HCEC 1CT (cell line): ENCODE results near the gene CD300LD.
"Not testable (repeated sequence)": the region's sequence is repeated elsewhere in the genome, so short reads cannot be mapped to it uniquely, and the experiment has no call there.

ENCODE experiments used
- DNase-seq: peaks from one replicate; pipeline ENCODE4 v3.0.0-alpha.2; 2017

CD300LD gene

GRCh38 chr17:74569020-74570003 is 22.8 kb downstream of the CD300LD start:
- peak; percentile 30 for DNase-seq

- no peak for DNase-seq
Observed at GRCh38 chr17:74568106-74568873, 23.8 kb downstream of the CD300LD start.

DNA sequence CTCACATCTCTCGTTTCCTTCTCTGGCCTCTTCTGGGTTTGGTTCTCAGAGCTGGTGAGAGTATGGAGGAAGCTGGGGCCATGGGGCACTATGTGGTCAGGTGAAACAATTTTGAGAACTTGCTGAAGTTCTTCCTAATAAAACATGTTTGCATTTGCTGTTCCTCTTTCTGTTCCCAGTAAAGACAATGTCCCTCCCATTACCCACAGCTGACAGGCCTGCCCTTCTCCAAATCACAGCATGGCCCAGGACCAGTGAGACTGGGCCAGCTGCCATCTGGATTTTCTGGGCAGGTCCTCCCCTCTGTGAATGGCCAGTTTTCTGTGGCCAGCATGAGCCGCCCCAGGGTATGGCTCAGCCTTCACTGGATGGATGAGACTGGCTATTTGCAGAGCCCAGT is 24.7 kb downstream of the CD300LD start, which contains the start of gene CD300H:
TSS of gene CD300H (minus strand) at position 113 of the 400 bp plus-strand sequence.
- no peak for DNase-seq

DNA sequence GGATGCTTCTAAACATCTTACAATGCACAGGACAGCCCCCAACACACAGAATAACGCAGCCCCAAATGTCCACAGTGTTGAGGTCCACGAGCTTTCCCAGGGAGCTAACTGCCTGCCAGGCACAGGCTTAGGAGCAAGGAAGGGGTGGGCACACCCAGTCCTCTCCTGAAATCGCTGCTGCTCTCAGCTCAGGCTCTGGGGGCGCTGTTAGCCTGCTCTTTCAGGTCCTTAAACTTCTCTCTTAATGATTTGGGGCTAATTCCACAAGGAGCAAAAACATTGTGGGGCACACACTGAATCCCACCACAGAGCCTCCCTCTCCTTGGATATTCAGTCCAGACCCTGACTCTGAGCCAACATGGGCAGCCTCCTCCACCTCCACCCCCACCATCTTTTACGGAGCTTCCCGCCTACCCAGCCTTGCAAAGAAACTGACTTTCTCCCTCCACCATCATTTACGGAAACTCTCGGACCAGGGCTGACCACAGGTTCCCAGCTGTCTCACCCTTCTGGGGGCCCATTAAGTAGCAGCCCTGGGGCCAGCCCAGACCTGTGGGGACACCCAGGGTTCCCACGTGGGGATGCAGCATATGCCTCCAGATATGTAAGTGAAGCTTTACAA is 25.8 kb downstream of the CD300LD start:
- DNase-seq, result no peak

- DNase-seq, result no peak
Observed at GRCh38 chr17:74565126-74565525, 27.0 kb downstream of the CD300LD start.

GRCh38 chr17:74563358-74563757 is 28.7 kb downstream of the CD300LD start:
- no peak for DNase-seq

- DNase-seq, result no peak
Observed at GRCh38 chr17:74561586-74561985, 30.5 kb downstream of the CD300LD start.

- DNase-seq, result no peak
Observed at GRCh38 chr17:74558882-74559519, 33.1 kb downstream of the CD300LD start.

DNA sequence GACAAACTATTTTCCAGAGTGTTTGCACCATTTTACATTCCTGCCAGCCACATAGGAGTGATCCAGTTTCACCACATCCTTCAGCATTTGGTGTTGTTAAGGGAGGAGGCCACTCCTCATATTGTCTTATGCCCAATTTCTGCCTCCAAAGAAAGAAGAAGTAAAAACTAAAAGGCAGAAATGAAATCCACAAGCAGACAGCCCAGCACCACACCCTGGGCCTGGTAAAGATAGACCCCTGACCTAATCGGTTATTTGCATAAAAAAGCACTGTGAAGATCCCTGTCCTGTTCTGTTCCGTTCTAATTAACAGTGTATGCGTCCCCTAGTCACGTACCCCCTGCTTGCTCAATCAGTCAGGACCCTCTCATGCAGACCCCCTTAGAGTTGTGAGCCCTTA is 33.7 kb downstream of the CD300LD start:
- DNase-seq, result not testable (repeated sequence)

GRCh38 chr17:74555427-74555940 is 36.6 kb downstream of the CD300LD start:
- DNase-seq, result no peak

- no peak for DNase-seq
Observed at GRCh38 chr17:74554909-74555308, 37.2 kb downstream of the CD300LD start.

GRCh38 chr17:74552037-74552436 is 40.0 kb downstream of the CD300LD start:
- no peak for DNase-seq

DNA sequence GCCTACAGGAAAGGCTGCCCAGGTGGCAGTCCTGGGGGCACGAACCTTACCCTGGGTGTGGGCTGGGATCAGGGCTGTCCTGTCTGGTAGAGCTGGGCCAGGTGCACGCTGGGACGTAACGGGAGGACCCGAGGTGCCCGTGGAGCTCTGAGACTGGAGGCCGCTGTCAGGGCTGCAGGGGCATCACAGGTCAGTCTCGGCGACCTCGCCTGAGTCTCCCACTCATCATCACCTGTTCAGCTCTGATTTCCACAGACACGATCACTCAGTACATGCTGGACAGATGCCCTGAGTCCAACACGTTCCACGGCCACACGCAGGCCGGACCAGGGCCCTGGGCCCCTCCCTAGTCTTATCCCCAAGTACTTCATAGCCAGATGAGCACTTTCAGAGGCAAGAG is 41.5 kb downstream of the CD300LD start:
- DNase-seq, result no peak

DNA sequence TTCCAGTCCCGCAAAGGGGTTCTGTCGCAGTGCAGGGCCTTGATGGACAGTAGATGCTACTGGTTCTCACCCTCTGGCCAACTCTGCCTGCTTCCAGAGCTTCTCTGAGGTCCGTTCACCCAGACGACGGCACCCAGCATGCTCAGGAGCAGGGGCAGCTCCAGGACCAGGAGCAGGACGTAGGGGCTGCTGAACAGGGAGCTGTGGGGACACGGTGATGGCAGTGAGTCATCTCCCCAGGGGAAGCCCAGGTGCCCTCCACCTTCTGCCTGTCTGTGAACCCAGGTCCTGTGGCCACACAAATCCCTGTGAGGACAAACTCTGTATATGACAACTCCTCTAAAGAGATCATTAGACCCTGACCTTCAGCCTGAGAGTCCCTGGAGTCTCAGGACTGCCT is 42.7 kb downstream of the CD300LD start:
- DNase-seq, result no peak

DNA sequence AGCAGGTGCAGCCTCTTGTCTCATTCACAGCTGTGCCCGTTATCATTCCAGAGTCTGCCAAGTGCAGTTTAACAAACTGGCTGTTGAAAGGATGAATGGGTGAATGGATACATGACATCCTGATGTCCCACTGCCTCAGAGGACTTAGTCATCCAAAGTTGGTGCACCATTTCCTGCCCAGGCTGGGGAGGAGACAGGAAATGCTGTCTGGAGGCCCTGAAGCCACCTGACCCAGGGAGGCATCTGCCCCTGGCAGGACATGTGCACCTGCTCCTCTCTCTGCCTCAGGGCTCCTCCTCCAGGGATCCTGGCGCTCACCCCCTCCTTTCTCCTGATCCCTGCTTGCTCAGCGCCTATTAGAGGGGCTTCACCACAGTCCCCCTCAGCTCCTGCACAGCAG is 44.3 kb downstream of the CD300LD start:
- DNase-seq, result no peak

- no peak for DNase-seq
Observed at GRCh38 chr17:74547264-74547663, 44.8 kb downstream of the CD300LD start.

DNA sequence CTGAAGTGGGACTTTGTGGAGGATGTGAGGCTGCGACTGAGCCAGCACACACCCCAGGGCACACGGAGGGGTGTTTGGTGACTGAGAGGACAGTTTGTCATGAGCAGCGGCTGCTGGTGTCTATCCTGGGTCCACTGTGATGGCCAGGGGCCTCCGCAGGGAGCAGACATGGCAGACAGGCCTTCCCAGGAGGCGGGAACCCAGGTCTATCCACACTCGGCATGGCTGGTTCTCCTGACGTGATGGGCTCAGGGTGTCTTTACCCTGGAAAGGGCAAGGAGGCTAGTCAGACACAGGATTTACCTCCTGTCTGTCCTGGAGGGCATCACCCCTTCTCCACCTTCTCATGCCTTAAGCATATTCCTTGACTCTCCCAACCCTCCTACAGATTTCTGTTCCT is 45.5 kb downstream of the CD300LD start:
- no peak for DNase-seq

DNA sequence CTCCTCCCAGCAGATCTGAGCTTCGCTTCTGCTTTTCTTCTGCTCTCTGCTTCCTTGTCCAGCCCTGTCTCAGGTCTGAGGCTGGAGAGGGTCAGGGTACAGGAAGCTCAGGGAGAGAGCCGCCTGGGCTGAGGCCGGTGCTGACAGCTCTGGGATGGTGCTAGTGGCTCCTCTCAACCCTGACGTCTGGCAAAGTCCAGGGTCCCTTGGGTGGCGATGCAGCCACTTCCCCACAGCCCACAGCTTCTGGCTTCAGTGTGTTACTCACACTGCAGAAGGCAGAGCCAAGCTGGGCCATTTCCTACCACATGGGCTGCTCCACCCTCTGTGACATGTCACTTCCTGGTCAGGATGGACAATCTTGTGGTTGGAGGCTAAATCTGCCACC is 46.2 kb downstream of the CD300LD start, which contains the start of gene CD300C:
TSS of gene CD300C (minus strand) at position 273 of the 388 bp plus-strand sequence. CDS start 333 bp downstream, outside the sequence.
- DNase-seq, result no peak

GRCh38 chr17:74544991-74545842 is 46.9 kb downstream of the CD300LD start:
- DNase-seq, result no peak

DNA sequence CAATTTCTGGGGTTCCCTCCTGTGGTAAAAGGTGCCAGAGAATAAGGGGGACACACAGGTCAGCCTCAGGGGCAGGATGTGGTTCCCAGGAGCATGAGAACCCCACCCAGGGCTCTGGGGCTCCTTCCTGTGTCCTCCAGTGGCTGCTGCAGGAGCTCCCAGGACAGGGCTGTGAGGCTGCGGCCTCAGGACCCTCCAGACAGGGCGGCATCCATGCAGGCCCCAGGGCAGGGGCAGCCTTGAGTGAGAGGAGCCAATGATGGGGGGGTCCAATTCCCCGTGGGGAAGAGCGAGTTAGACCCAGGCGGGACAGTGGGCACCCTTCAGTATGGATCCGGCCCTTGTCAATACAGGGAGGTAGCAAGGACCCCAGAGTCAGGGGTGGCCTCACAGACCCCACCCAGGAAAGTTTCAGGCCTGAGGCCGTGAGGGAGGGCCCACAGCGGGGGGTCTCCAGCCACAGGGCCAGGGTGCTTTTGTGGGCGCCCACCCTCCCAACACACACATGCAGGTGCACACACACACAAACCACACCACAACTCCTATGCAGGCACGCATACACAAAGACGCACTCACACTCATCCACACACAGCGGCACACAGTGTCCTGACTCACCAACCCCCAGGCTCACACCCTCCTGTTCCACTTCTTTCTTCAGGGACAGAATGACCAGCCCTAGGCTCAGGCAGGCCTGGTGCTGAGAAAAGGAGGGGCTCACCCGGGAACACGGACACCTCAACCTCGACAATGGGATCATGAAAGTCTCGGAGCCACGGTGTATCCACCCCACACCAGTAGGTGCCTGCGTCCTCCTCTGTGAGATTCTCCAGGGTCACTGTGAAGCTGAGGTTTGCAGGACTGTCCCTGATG is 48.0 kb downstream of the CD300LD start:
- DNase-seq, result no peak
